ENCODE measurements around the gene PGF.

PGF gene

GRCh38 chr14:74898694-74899093 is 56.7 kb downstream of the PGF start:
- DNase-seq (ENCODE audit: low spot score) = no peak

- no peak for DNase-seq (ENCODE audit: low spot score)
These were observed 57.3 kb downstream of the PGF start for GRCh38 chr14:74898083-74898482.

- no peak for DNase-seq (ENCODE audit: low spot score)
These were observed 57.8 kb downstream of the PGF start for GRCh38 chr14:74897642-74898041.

GRCh38 chr14:74896400-74896799 is 59.0 kb downstream of the PGF start:
- DNase-seq (ENCODE audit: low spot score) = no peak

GRCh38 chr14:74893614-74894091 is 61.7 kb downstream of the PGF start:
- DNase-seq (ENCODE audit: low spot score) = no peak

GRCh38 chr14:74892745-74893144 is 62.7 kb downstream of the PGF start:
- no peak for DNase-seq (ENCODE audit: low spot score)

GRCh38 chr14:74891870-74892269 is 63.5 kb downstream of the PGF start:
- DNase-seq (ENCODE audit: low spot score) = no peak
